Kidney (tissue), 14 donors: ENCODE measurements around the gene TTYH1. TPM values are rescaled to one million over a fixed set of nuclear protein-coding genes. Genes with fewer than 3 reads are reported as not detected.
A peak's percentile ranks its signal among the peaks of the same experiment; 100 is the strongest.

Experiments used
- DNase-seq, 5 donors: peaks; one replicate each; pipeline ENCODE4 v3.0.0-alpha.2; 2013 to 2020
- FAIRE-seq: peaks from 2 replicates; lab custom pipeline; 2012; peaks lifted over from hg19 to GRCh38; lab: Jason Lieb, UNC
- H3K27ac ChIP-seq, 2 donors: one replicate each; pipeline ENCODE4 v1.7.0; 2013; ENCODE audit warnings: low read depth in 2 of 2, low read length in 2 of 2, inconsistent platforms in 1 of 2
- H3K27me3 ChIP-seq: one replicate; pipeline ENCODE4 v1.7.1; 2013; ENCODE audit warnings: low read length, inconsistent platforms; ENCODE audit not compliant: control insufficient read depth, insufficient read depth
- H3K36me3 ChIP-seq, 3 donors: one replicate each; pipeline versions ENCODE4 v1.7.0 to v1.7.1; 2013; ENCODE audit warnings: low read length in 3 of 3, control low read depth in 1 of 3, inconsistent platforms in 1 of 3; ENCODE audit not compliant: insufficient read depth in 3 of 3, control insufficient read depth in 2 of 3
- H3K4me1 ChIP-seq, 3 donors: one replicate each; pipeline versions ENCODE4 v1.7.0 to v1.7.1; 2013; ENCODE audit warnings: low read length in 3 of 3, inconsistent platforms in 1 of 3, low read depth in 1 of 3; ENCODE audit not compliant: control insufficient read depth in 2 of 3, insufficient read depth in 2 of 3
- H3K4me3 ChIP-seq, 3 donors: one replicate each; pipeline versions ENCODE4 v1.7.0 to v1.8.1; 2013; ENCODE audit warnings: low read length in 3 of 3, control low read depth in 1 of 3, inconsistent platforms in 1 of 3
- H3K9ac ChIP-seq, 3 donors: one replicate each; pipeline versions ENCODE4 v1.7.0 to v1.7.1; 2013; ENCODE audit warnings: low read length in 3 of 3, control low read depth in 1 of 3, inconsistent platforms in 1 of 3
- H3K9me3 ChIP-seq, 3 donors: one replicate each; pipeline versions ENCODE4 v1.7.0 to v1.7.1; 2013; ENCODE audit warnings: low read length in 3 of 3, control low read depth in 1 of 3, inconsistent platforms in 1 of 3; ENCODE audit not compliant: control insufficient read depth in 2 of 3, insufficient read depth in 1 of 3
- CTCF ChIP-seq: IDR thresholded peaks from 3 replicates; pipeline ENCODE4 v1.5.1; 2012; ENCODE audit warnings: mild to moderate bottlenecking, moderate library complexity, borderline replicate concordance; ENCODE audit not compliant: insufficient read depth; ENCODE audit errors: extremely low read depth
- intact Hi-C: fragments of 100-400 bp; cut with DNase I; formaldehyde crosslinking; loops from one replicate; pipeline ENCODE4 v1.11.1; 2022
- polyA plus RNA-seq: library from polyadenylated mRNA; stranded (reverse); fragments of 350-450 nt; fragmentation: Illumina TruSeq; extraction: RNeasy Lipid Tissue Mini Kit (QIAGEN cat#74804); gene quantifications from one replicate; pipeline ENCODE4 v1.2.3, GENCODE V29; 2014; ENCODE audit warnings: low read depth, low replicate concordance; ENCODE audit not compliant: insufficient read depth
- total RNA-seq: library from RNA; stranded (reverse); fragmentation: NEBNext Ultra II Directional; extraction: Animal tissue kit (Norgen Biotek cat#: 25700); gene quantifications from one replicate; pipeline ENCODE4 v1.2.1, GENCODE V29; 2021
- donor health status: control.
- donor health status: control.
- donor health status: control.
- donor health status: control.
- donor health status: control.
- donor health status: DM: yes; HTN: yes; CAD: no.
- donor health status: Normal renal cell carcinoma (clear cell type).

The TTYH1 gene
- total and polyA plus RNA-seq, 2 donors from 2014 or later = 1.5 to 1.9 TPM

GRCh38 chr19:54434873-54435214 lies 19.6 kb downstream of the TTYH1 start:
- peak in 2 of 5 donors; percentile 54 to 61 for DNase-seq
- TF ChIP-seq CTCF = no peak
- Histone ChIP-seq H3K9me3 (no peaks in the 10 kb centered on the region), H3K4me1 (peaks cover 0 to 7% (median 6%) of the 10 kb centered on the region in 3 donors), H3K27ac (no peak overlapping the region), H3K36me3 (no peaks in the 10 kb centered on the region), H3K4me3 (no peak overlapping the region), H3K27me3 (no peaks in the 10 kb centered on the region), H3K9ac (no peak overlapping the region)
- no peak for FAIRE-seq
- intact Hi-C loops = no loop called here

GRCh38 chr19:54435551-54436016 lies 20.3 kb downstream of the TTYH1 start:
- H3K9ac ChIP-seq = no peak overlapping the region
- no peak overlapping the region for H3K27ac ChIP-seq
- DNase-seq (peak in 2 of 5 donors; percentile 62 to 69), FAIRE-seq (no peak)
- H3K27me3 ChIP-seq = no peaks in the 10 kb centered on the region
- no peak for TF ChIP-seq CTCF
- intact Hi-C loops = no loop called here
- H3K4me1 ChIP-seq = peaks cover 0 to 7% (median 6%) of the 10 kb centered on the region in 3 donors
- no peak overlapping the region for H3K4me3 ChIP-seq
- no peaks in the 10 kb centered on the region for H3K9me3 ChIP-seq
- no peaks in the 10 kb centered on the region for H3K36me3 ChIP-seq

- DNase-seq = peak in 2 of 5 donors; percentile 54 to 59
- FAIRE-seq = no peak
Measured at GRCh38 chr19:54436031-54436523, 20.8 kb downstream of the TTYH1 start.

More at GRCh38 chr19:54436031-54436523, 20.8 kb downstream of the TTYH1 start:
- H3K27me3 ChIP-seq = no peaks in the 10 kb centered on the region
- H3K4me3 ChIP-seq = no peak overlapping the region
- intact Hi-C loops = no loop called here
- H3K36me3 ChIP-seq = no peaks in the 10 kb centered on the region
- H3K9me3 ChIP-seq = no peaks in the 10 kb centered on the region
- no peak overlapping the region for H3K27ac ChIP-seq
- H3K4me1 ChIP-seq = peaks cover 0 to 7% (median 6%) of the 10 kb centered on the region in 3 donors
- no peak for TF ChIP-seq CTCF
- no peak overlapping the region for H3K9ac ChIP-seq
